GM06990 (cell line): ENCODE data around the gene HADH.

Experiments used
- DNase-seq: peaks from one replicate; pipeline ENCODE4 v3.0.0-alpha.2; 2011; ENCODE audit not compliant: insufficient read length; ENCODE audit errors: extremely low read depth
- H3K27me3 ChIP-seq: replicated peaks from 2 replicates; pipeline ENCODE4 v1.6.0; 2011; ENCODE audit warnings: low read length; ENCODE audit not compliant: control insufficient read depth, insufficient read depth
- H3K36me3 ChIP-seq: 2 replicates; pipeline ENCODE4 v1.5.1; 2011; ENCODE audit warnings: low read length; ENCODE audit not compliant: control insufficient read depth, insufficient read depth
- H3K4me3 ChIP-seq: replicated peaks from 2 replicates; pipeline ENCODE4 v1.5.1; 2011; ENCODE audit warnings: low read depth, mild to moderate bottlenecking, control low read depth, low read length
- TF ChIP-seq, protein P1 (sequence below): IDR thresholded peaks from 2 replicates; pipeline ENCODE4 v1.5.1; 2011; ENCODE audit warnings: low read length, control low read depth, mild to moderate bottlenecking, inconsistent platforms; ENCODE audit not compliant: insufficient read depth, poor library complexity, severe bottlenecking

The HADH gene

DNA sequence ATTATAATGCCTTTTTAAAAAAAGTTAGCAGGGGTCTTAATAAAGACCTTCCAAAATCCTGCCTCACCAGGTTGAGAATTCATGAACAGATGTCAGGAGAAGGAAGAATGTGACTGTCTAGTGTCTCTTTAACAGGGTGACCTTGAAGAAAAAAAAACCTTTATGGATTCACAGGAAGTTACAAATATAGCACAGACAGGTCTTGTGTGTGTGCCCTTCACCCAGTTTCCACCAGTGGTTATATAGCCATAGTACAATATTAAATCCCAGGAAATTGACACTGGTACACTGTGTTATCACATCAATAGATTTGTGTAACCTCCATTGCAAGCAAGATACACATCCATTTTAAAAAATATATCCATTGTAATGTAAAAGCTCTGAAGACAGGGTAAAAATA lies 43.7 kb downstream of the HADH start:
- Histone ChIP-seq H3K36me3 (peaks cover 6% of the 10 kb centered on the region), H3K27me3 (no peaks in the 10 kb centered on the region), H3K4me3 (no peak overlapping the region)
- TF ChIP-seq, protein P1, sequence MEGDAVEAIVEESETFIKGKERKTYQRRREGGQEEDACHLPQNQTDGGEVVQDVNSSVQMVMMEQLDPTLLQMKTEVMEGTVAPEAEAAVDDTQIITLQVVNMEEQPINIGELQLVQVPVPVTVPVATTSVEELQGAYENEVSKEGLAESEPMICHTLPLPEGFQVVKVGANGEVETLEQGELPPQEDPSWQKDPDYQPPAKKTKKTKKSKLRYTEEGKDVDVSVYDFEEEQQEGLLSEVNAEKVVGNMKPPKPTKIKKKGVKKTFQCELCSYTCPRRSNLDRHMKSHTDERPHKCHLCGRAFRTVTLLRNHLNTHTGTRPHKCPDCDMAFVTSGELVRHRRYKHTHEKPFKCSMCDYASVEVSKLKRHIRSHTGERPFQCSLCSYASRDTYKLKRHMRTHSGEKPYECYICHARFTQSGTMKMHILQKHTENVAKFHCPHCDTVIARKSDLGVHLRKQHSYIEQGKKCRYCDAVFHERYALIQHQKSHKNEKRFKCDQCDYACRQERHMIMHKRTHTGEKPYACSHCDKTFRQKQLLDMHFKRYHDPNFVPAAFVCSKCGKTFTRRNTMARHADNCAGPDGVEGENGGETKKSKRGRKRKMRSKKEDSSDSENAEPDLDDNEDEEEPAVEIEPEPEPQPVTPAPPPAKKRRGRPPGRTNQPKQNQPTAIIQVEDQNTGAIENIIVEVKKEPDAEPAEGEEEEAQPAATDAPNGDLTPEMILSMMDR, result no peak
- DNase-seq, result no peak

DNA sequence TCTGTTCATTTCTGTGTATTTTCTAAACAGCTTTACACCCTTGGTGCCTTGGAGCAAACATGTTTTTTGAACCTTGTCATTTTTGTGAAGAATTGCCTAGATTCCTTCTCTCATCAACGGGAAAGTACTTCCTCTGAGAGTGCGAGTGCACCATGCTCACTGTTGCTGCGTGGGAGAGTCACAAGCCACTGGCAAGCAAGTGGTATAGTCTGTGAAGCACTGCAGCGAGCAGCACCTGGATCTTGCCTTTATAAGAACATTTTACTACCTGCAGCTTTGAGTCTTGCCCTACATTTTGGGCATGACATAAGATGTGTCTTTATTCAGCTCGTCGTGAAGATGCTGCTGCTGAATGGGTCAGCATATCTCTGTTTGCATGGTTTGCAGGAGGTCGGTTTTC lies 44.9 kb downstream of the HADH start:
- peaks cover 5% of the 10 kb centered on the region for H3K36me3 ChIP-seq
- no peak overlapping the region for H3K4me3 ChIP-seq
- DNase-seq, result no peak
- TF ChIP-seq, protein P1, result no peak
- no peaks in the 10 kb centered on the region for H3K27me3 ChIP-seq

DNA sequence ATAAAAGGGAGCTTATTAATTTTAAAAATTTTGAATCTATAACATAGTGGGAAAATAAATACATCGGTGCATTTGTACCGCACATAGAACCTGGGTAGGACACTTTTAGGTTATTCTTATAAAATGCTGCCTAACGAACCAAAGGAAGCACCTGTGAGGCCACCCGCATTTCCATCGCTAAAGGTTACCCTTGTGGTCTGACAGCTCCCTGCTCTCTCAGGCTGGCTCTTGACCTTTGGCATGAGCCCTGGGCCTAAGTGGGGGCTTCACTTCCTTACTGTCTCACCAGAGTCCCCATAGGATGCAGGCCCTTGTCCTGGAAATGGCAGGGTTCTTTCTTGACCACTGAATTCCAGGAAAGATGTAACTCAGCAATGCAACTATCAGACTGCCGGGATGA lies 46.0 kb downstream of the HADH start:
- H3K27me3 ChIP-seq, result no peaks in the 10 kb centered on the region
- H3K36me3 ChIP-seq, result no peaks in the 10 kb centered on the region; the same call in 1 of the 2 replicates
- TF ChIP-seq, protein P1, result no peak
- no peak overlapping the region for H3K4me3 ChIP-seq
- no peak for DNase-seq

DNA sequence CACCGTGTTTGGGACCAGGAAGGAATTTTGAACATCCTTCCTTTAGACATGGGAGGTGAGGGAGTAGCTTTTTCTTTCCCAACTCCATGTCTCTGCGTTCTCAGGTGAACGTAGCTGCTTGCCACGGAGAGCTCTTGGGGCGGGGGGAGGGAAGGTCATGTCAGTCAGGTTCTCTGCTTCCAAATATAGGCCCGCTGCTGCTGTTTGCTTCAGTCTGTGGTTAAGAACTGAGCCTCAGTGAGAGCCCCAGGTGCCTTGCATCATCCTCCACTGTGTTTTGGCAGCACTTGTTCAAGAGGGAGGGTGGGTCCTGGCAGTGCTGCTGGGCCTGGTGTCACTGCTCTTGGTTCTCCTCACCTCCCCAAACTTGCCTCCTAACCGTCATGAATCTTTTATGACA lies 46.5 kb downstream of the HADH start:
- Histone ChIP-seq H3K4me3 (no peak overlapping the region), H3K27me3 (no peaks in the 10 kb centered on the region), H3K36me3 (no peaks in the 10 kb centered on the region; the same call in 1 of the 2 replicates)
- TF ChIP-seq, protein P1, result no peak
- DNase-seq, result peak; percentile 48

DNA sequence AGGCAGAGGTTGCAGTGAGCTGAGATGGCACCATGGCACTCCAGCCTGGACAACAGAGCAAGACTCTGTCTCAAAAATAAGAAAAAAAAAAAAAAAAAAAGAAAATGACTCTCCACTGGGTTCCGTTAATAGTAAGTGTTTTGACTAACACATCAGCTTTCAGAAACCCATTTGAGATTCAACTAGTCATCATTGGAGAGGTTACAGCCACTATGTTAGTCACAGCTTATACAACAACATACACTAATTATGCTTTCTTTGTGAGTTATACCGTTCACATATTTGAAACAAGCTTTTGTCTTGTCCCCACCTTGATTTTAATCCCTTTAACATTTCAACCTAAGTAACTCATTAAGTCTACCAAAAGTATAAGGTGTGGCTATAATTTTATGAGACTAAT lies 48.2 kb downstream of the HADH start:
- Histone ChIP-seq H3K27me3 (no peaks in the 10 kb centered on the region), H3K36me3 (no peaks in the 10 kb centered on the region; the same call in 1 of the 2 replicates), H3K4me3 (no peak overlapping the region)
- TF ChIP-seq, protein P1, result no peak
- DNase-seq, result no peak

DNA sequence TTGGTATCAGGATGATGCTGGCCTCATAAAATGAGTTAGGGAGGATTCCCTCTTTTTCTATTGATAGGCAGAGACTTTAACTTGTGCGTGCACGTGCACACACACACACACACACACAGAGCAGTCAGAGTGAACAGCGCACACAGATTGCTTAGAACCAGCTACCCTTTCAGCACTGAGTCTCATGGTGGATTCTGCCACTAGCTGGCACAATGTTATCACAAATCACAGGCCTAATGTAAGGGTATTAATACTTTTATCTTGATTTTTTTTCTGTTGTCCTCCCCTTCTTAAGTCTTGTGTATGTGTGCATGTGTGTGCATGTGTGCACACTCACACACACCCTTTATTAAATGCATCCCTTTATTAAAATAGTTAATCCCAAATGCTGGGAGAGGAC lies 53.2 kb downstream of the HADH start:
- TF ChIP-seq, protein P1, result peak; percentile 7
- no peak overlapping the region for H3K4me3 ChIP-seq
- H3K36me3 ChIP-seq, result no peaks in the 10 kb centered on the region
- no peak for DNase-seq
- H3K27me3 ChIP-seq, result no peaks in the 10 kb centered on the region
